Hepatic stellate cell (primary cell): ENCODE results near the gene PGAP2.
"Not testable (repeated sequence)": the region's sequence is repeated elsewhere in the genome, so short reads cannot be mapped to it uniquely, and the experiment has no call there.

Experiments
- DNase-seq: peaks from one replicate; pipeline ENCODE4 v3.0.0; 2011; ENCODE audit warnings: low spot score

The PGAP2 gene

GRCh38 chr11:3803726-3804495 is 4.4 kb upstream of the PGAP2 start:
- peak; percentile 60 for DNase-seq

DNA sequence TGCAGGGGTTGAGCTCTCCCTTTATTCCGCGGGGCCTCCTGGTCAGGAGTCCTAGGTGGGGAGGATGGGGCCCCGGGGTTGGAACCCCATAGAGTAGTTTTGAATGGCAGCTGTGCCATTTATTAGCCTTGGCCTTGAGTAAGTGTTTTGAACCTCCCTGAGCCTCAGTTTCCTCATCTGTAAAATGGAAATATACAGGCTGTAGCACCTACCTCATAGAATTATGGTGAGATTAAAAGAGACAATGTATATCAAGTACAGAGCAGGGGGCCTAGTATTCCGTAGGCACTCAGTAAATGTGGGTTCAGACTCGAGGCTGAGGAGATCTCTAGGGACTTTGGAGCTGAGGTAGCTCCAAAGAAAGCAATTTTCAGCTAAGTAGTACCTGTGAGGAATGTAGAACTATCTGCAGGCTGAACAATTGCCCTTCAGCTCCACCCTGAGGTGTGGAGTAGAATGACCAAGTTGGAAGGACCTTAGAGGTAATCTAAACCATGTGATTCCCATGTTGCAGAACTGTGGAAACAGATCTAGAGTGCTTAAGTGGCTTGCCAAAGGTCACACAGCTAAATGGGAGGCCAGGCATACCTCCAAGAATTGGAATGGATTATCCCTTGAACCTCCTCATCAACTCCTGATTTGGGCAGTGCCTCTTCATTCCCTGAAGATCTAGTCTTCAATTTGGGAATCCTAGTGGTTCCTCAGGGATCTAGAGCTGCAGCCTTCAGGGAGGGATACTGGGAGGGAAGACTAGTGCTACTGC is 682 bp downstream of the PGAP2 start:
- peak; percentile 50 for DNase-seq

DNA sequence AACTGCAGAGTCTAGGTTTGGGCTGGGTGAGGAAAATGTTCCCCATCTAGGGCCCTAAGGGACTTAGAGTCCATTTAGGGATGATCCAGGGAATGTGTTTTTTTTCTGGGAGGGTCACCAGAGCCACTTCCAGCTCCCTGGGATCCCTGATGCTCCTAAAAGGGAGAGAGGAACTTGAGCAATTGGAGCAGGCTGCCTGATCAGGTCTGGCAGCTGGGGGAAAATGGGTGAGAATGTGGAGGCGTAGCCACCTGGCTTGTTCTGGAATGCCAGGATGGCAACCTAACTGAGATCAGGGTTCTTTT is 1.2 kb downstream of the PGAP2 start:
- no peak for DNase-seq

GRCh38 chr11:3810446-3810845 is 2.1 kb downstream of the PGAP2 start:
- no peak for DNase-seq

DNA sequence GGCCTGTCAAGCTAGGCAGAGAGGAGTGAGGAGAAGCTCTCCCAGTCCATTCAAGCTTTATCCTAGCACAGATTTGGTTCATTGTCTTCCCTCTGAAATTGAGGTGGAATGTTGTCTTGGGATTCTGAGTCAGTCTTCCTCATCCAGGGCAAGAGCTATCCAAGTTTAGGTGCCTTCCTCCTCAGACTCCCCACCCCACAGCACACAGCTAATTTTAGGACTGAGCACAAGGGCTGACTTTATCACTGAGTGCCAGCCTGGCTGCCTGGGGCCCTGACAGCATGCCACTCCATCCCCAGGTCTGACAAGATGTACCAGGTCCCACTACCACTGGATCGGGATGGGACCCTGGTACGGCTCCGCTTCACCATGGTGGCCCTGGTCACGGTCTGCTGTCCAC is 2.6 kb downstream of the PGAP2 start:
- no peak for DNase-seq

DNA sequence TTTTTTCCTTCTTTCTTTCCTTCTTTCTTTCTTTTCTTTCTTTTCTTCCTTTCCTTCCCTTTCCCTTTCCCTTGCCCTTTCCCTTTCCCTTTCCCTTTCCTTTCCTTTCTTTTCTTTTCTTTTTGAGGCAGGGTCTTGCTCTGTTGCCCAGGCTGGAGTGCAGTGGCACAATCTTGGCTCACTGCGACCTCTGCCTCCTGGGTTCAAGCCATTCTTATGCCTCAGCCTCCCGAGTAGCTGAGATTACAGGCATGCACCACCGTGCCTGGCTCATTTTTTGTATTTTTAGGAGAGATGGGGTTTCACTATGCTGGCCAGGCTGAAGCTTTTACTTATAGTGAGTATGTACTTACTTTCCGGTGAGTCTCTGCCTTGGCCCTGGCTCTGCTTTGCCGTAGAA is 6.5 kb downstream of the PGAP2 start:
- DNase-seq = not testable (repeated sequence)

DNA sequence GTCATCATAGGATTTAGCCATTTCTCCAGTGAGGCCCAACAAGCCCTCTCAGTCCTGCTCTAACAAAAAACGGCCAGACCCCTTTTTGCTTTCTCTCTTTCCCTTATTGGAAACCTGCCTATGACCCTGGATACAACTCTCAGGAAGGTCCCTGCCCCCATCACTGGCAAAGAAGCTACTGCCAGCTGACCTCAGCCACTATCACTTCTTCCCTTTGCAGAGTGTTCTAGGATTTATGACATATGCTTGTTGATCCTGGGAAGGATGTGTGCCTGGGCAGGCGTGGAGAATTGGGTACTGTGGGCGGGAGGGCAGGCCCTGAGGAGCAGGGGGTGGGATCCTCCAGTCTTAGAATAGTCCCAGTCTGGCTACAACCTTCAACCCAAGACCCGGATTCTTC is 7.5 kb downstream of the PGAP2 start:
- no peak for DNase-seq

GRCh38 chr11:3816673-3817072 is 8.3 kb downstream of the PGAP2 start:
- DNase-seq = no peak

GRCh38 chr11:3817181-3817800 is 8.9 kb downstream of the PGAP2 start:
- no peak for DNase-seq

DNA sequence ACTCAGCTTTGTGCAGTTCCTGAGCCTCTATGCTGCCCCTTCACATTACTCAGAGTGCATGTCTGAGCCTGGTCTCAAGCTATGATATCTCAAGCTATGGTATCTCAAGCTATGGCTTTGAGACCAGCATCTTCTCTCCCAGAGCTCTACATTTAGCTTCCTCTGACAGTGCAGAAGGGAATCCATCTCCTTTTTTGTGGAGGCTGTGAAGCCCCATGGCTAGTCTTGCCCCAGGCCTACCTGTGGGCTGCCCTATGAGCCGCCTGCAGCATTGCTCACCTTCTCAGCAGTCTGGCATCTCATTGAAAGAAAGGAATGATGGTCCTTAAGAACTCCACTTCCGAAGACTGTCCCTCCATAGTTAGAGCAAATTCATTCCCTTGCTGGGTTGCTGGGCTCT is 12.6 kb downstream of the PGAP2 start:
- DNase-seq = no peak

GRCh38 chr11:3822312-3822711 is 14.0 kb downstream of the PGAP2 start:
- DNase-seq = no peak

DNA sequence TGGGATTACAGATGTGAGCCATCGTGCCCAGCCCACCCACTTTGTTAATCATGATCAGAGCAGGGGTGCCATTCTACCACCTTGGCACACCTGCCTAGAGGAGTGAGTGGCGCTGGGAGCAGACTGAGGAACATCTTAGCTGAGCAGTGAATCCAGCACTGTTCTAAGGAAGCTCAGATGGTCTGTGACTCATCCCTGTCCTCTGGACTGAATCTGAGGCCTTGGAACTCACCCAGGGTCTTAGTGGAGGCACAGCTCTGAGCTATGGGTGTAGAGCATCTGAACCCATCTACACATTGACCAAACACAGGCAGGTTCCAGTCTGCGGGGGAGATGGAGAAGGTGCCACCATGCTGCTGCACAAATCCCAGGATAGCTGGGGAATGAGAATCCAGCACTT is 14.9 kb downstream of the PGAP2 start:
- DNase-seq = peak; percentile 79

DNA sequence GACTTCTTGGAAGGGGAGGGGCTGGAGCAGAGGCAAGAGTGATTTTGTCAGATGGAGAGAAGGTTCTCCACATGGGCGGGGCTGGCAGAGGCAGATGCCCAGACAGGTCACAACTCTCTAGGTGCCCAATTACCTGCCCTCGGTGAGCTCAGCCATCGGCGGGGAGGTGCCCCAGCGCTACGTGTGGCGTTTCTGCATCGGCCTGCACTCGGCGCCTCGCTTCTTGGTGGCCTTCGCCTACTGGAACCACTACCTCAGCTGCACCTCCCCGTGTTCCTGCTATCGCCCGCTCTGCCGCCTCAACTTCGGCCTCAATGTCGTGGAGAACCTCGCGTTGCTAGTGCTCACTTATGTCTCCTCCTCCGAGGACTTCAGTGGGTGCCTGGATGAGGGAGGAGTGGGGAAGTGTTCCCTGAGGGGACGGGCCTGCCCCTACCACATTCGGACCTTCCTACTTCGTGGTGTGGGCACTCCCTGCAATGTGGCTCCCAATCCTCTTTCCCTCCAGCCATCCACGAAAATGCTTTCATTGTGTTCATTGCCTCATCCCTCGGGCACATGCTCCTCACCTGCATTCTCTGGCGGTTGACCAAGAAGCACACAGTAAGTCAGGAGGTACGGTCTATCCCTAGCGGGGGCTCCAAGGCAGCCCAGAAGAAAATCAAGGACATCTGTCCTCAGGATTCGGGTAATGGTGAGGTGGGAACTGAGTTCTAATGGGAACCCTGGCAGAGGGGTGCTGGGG is 15.6 kb downstream of the PGAP2 start:
- no peak for DNase-seq

DNA sequence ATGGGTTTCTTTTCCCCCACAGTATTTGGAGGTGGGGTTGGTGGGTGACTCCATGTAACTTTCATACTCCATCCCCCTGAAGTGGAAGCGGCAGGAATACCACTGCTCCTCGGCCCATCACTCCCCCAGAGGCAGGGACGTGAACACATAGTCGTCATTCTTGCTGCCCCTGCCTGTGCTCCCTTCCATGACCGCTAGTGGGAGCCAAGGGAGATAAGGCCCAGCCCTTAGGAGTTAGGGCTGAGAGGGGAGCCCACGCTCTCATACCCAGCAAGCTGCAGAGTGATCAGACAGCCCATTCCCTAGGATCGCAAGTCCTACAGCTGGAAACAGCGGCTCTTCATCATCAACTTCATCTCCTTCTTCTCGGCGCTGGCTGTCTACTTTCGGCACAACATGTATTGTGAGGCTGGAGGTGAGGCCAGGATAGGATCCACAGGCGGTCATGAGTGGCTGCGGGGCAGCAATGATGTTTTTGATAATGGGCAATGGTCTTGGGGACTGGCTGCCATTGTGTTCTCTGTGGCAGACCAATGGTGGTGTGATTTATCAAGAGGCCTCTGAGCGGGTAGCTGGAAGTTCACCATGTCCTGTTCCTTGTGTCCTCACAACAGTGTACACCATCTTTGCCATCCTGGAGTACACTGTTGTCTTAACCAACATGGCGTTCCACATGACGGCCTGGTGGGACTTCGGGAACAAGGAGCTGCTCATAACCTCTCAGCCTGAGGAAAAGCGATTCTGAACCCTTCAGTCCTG is 16.5 kb downstream of the PGAP2 start:
- DNase-seq = peak; percentile 43

DNA sequence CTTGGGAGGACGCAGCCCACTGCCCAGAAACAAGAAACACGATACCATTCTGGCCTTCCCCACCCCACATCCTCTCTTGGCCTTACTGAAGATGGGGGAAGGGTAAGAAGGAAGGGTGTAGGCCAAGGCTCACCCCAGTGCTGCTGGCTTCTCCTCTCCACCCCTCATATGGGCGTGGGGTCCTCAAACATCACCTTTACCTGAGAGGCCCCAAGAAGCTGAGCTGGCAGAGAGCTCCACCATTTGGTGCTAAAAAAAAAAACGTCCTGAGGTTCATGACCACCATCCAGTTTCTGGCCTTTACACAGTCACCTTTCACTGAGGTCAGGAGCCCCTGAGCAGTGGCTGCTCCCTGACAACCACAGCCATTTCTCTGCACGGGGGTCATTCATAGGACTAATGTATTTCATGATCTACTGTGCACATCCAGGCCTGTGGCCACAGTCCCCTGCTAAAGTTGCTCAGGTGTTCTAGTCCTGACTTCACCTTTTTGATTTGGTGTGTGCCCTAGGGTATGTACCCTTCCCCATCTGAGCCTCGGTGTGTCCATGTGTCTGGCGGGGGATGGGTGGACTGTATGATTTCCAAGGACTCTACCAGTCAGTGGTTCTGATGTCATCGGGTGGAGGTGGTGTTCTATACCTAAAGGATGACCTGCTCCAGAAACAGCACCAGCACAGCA is 17.3 kb downstream of the PGAP2 start:
- no peak for DNase-seq

DNA sequence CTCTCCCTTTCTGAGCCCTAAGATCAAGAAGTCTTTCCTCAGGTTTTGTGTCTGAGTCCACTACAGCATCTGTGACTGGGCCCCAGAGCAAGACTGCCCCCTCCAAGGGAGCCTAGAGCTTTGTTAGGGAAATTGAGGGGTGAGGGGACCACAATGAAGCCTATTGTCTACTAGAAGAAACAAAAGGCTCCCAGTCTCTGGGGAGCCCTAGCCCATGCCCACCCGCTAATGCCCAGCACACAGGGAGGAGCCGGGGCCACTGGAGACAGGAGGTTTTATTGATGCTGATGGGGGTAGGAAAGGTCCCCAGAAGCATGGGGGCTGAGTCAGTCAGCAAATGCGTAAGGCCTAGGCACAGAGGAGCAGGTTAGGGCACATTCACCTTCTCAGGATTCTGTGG is 18.4 kb downstream of the PGAP2 start:
- DNase-seq = no peak

GRCh38 chr11:3827434-3828186 is 19.2 kb downstream of the PGAP2 start:
- DNase-seq = no peak

- no peak for DNase-seq
These were observed 21.7 kb downstream of the PGAP2 start for GRCh38 chr11:3830088-3830487.

GRCh38 chr11:3830730-3831129 is 22.4 kb downstream of the PGAP2 start:
- DNase-seq = no peak

DNA sequence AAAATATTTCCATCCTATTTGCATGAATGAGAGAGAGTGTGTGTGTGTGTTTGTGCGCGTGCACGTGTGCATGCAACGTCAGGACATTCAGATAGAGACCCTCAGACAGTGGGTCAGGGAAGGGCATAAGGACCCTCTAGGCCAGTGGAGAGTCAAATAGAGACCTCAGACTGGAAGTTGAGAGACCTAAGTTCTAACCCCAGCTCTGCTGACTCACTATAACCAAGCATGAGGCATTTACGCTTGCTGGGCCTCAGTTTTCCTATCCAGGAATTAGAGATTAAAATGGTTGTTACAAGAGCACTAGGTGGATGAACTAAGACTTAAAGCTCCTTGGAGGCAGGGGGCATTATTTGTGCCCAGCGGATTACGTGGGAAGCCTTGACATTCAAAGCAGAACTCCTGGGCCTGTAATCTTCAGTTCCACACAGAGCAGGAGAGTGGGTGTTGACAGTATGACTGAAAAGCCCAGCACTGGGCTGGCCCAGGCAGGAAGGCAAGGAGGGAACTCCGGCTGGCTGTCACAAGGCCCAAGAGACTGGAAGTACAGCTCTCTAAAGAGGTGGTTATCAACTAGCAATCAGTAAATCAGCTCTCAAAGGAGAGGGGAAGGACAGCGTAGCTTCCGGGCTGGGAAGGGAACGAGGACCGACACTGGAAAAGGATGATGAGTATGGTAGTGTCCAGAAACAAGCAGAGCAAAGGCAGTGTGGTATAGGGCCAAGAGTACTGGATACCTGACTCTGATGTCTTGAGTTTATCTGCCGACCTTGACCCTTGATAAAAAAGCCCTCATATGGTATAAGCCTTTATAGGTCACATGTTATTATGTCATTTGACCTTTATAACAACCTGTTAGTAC is 23.2 kb downstream of the PGAP2 start:
- no peak for DNase-seq
